ENCODE measurements around the gene GLRX5.
"Not testable (repeated sequence)": the region's sequence is repeated elsewhere in the genome, so short reads cannot be mapped to it uniquely, and the experiment has no call there.

GLRX5 gene

DNA sequence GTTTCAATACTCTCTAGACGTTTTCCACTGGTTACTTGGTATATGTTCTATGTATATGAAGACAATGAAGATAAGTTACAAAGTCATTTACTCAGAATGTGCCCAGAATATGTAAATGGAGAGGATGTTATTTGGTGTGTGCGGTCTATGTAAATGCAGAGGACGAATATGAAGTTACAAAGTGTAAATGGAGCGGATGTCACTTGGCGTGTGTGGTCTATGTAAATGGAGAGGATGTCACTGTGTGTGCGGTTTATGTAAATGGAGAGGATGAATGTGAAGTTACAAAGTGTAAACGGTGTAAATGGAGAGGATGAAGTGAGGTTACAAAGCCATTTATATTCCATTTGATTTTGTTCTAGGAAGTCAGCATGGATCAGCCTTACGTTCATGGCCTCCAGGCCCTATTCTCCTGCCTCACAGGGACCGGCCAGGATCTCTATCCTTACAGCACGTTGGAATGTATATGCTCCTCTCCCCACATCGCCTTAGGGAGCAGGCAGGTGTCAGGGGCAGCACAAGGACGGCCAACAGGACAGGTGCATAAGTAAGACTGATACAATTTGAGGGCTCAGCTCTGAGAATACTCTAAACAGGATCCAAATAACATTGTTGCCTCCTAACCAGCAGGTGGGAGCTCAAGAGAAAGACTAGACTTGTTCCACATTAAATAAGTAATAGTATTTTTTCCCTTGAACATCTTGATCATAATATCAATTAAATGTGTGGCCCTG is 42.4 kb downstream of the GLRX5 start:
- in situ Hi-C loops (cut with HindIII; ENCODE audit: low pct_ligation_motif_present, low pct_unique_long_range_greater_than_20kb, low sequenced_read_pairs) = no loop called here
- no peak for DNase-seq

DNA sequence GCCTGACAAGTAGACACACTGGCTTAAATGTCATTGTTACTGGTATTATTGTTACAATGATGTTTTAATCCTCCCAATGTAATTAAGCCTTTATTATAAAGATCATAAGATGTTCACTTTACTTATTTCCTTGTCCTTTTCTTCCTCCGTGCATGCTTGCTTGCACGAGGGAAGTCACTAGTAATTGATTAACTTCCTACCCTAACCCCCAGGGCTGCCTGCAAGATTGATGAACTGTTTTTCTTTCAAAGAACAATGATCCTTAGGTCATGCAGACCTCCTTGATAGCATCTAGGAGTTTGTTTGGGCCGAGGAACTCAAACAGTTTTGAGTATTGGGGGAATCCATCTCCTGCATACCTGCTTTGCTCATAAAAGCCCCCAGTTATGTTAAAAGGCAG is 43.0 kb downstream of the GLRX5 start:
- DNase-seq = no peak
- in situ Hi-C loops (cut with HindIII; ENCODE audit: low pct_ligation_motif_present, low pct_unique_long_range_greater_than_20kb, low sequenced_read_pairs) = no loop called here

DNA sequence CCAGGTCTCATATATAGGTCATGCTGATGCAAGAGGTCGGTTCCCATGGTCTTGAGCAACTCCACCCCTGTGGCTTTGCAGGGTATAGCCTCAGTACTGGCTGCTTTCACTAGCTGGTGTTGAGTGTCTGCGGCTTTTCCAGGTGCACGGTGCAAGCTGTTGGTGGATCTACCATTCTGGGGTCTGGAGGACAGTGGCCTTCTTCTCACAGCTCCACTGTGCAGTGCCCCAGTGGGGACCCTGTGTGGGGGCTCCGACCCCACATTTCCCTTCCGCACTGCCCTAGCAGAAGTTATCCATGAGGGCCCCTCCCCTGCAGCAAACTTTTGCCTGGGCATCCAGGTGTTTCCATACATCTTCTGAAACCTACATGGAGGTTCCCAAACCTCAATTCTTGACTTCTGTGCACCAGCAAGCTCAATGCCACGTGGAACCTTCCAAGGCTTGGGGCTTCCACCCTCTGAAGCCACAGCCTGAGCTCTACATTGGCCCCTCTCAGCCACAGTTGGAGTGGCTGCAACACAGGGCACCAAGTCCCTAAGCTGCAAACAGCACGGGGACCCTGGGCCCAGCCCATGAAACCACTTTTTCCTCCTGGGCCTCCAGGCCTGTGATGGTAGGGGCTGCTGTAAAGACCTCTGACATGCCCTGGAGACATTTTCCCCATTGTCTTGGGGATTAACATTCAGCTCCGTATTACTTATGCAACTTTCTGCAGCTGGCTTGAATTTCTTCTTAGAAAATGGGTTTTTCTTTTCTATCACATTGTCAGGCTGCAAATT is 49.2 kb downstream of the GLRX5 start:
- DNase-seq; in situ Hi-C loops (cut with HindIII; ENCODE audit: low pct_ligation_motif_present, low pct_unique_long_range_greater_than_20kb, low sequenced_read_pairs): not testable (repeated sequence)

DNA sequence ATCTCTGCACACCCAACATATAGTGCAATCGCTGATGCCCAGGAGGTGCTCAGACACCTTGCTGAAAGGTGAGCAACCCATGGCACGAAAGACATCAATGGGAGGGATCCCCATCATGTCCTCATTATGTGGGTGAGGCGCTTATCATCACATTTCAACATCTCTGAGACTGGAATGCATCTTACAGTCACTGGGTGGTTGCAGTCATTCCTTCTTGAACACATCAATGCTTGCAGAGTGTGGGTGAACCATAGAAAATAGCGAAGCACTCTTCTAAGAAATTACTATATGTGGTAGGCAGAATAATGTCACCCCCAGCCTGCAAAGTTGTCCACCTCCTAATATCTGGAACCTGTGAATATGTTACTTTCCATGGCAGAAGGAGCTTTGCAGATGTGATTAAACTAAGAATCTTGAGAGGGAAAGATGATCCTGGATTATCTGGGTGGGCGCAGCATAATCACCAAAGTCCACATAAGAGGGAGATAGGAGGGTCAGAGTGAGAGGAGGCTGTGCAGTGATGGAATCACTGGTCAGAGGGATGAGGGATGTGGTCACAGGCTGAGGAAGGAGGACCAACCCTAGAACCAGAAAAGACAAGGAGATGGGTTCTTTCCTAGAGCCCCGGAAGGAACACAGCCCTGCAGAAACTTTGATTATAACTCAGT is 51.2 kb downstream of the GLRX5 start:
- in situ Hi-C loops (cut with HindIII; ENCODE audit: low pct_ligation_motif_present, low pct_unique_long_range_greater_than_20kb, low sequenced_read_pairs) = no loop called here

DNA sequence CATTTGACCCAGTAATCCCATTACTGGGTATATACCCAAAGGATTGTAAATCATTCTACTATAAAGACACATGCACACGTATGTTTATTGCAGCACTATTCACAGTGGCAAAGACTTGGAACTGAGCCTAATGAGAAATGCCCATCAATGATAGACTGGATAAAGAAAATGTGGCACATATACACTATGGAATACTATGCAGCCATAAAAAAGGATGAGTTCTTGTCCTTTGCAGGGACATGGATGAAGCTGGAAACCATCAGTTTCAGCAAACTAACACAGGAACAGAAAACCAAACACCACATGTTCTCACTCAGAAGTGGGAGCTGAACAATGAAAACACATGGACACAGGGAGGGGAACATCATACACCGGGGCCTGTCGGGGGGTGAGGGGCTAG is 56.3 kb downstream of the GLRX5 start:
- in situ Hi-C loops (cut with HindIII; ENCODE audit: low pct_ligation_motif_present, low pct_unique_long_range_greater_than_20kb, low sequenced_read_pairs); DNase-seq: not testable (repeated sequence)

More for the DNA sequence above, 51.2 kb downstream of the GLRX5 start:
- DNase-seq = no peak
